ENCODE data around the gene DPYD. TPM values are rescaled to one million over a fixed set of nuclear protein-coding genes. Genes with fewer than 3 reads are reported as not detected.

Gene DPYD
- total RNA-seq, 1 experiment from 2014 or later: 7.0 TPM

DNA sequence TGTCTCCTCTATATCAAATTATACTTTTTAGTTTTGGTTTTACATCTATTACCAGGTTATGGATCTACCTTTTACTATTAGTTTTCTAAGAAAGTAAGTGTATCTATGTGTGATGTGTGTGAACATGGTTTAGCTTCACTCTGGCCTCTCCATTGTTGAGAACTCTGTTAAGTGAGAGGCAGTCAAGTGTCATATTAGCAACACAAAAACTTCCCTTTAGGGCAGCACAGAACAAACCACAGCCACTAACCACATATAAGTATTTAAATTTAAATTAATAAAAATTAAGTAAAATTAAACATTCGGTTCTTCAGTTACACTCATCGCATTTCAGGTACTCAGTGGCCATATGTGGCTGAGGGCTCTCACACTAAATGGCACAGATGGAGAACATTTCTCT, 96.6 kb downstream of the DPYD start:
- ChIA-PET POLR2A (no interaction called here), CTCF (no interaction called here)
- Mint-ChIP-seq H3K4me3 (ENCODE audit: unreplicated experiment) (no peak overlapping the region), H3K27ac (ENCODE audit: unreplicated experiment) (no peak overlapping the region), H3K4me1 (ENCODE audit: low read depth, unreplicated experiment) (no peaks in the 10 kb centered on the region), H3K9me3 (ENCODE audit: unreplicated experiment) (no peaks in the 10 kb centered on the region), H3K27me3 (ENCODE audit: insufficient read depth, unreplicated experiment) (no peaks in the 10 kb centered on the region), H3K36me3 (ENCODE audit: insufficient read depth, unreplicated experiment) (no peaks in the 10 kb centered on the region)
- intact Hi-C loops (cut with micrococcal nuclease; ENCODE audit: unreplicated experiment): loop anchor here (5.0 to 10.0 kb wide), 2 partner anchors 579 to 643 kb away; no protein-coding TSS in a partner anchor
- H3K9me3 ChIP-seq: no peaks in the 10 kb centered on the region
- DNase-seq: no peak
- no peaks in the 10 kb centered on the region for H3K36me3 ChIP-seq (ENCODE audit: control insufficient read depth, insufficient read depth, low read length)
- H3K4me1 ChIP-seq: peaks cover 12% of the 10 kb centered on the region
- no TSS peak for BruUV-seq (replicated peaks)
- H3K27me3 ChIP-seq (replicated peaks; ENCODE audit: control insufficient read depth, insufficient read depth, low read length): no peaks in the 10 kb centered on the region
- TF ChIP-seq, protein P1, sequence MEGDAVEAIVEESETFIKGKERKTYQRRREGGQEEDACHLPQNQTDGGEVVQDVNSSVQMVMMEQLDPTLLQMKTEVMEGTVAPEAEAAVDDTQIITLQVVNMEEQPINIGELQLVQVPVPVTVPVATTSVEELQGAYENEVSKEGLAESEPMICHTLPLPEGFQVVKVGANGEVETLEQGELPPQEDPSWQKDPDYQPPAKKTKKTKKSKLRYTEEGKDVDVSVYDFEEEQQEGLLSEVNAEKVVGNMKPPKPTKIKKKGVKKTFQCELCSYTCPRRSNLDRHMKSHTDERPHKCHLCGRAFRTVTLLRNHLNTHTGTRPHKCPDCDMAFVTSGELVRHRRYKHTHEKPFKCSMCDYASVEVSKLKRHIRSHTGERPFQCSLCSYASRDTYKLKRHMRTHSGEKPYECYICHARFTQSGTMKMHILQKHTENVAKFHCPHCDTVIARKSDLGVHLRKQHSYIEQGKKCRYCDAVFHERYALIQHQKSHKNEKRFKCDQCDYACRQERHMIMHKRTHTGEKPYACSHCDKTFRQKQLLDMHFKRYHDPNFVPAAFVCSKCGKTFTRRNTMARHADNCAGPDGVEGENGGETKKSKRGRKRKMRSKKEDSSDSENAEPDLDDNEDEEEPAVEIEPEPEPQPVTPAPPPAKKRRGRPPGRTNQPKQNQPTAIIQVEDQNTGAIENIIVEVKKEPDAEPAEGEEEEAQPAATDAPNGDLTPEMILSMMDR (IDR thresholded peaks at IDR 0.05; ENCODE audit: insufficient read depth in 1 of 2, low read depth in 1 of 2, low read length in 1 of 2, severe bottlenecking in 1 of 2, unreplicated experiment in 1 of 2): no peak
- no peak overlapping the region for H3K4me3 ChIP-seq (ENCODE audit: low read depth, low read length)

DNA sequence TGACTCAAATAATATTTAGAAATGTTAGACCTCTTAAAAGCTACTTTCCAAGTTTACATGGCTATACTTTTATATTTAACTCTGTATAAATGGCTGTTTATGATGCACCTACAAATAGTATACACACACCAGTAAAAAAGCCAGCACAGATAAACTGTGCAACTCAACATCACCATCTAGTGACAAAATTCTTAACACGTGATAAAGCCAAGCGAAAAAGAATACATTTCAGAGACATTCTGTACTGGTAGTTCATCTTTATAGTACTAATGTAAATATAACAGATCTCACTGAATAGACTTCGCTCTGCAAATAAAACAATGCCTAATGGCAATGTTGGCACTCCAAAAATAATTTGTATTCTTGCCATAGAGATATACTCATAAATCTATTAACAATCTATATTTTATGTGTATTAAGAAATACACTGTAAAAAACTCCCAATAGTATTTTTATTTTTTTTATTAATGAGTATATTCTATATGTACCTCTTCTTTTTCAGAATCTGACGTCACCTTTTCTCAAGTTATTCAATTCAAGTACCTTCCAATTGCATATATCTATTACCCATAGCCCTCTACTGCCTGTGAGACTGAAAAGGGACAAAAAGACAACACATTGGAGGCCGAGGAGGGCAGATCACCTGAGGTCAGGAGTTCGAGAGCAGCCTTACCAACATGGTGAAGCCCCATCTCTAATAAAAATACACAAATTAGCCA, 100.2 kb downstream of the DPYD start:
- TF ChIP-seq, protein P1 (IDR thresholded peaks at IDR 0.05; ENCODE audit: insufficient read depth in 1 of 2, low read depth in 1 of 2, low read length in 1 of 2, severe bottlenecking in 1 of 2, unreplicated experiment in 1 of 2): peak in 1 of 2 experiments; percentile 28
- ChIA-PET CTCF (no interaction called here), POLR2A (interaction anchor here (0.7 kb wide), 1 partner anchor 47 kb away, joined by 4 read pairs; no protein-coding TSS in a partner anchor)
- intact Hi-C loops (cut with micrococcal nuclease; ENCODE audit: unreplicated experiment): loop anchor here (1.0 to 10.0 kb wide), 4 partner anchors 151 to 647 kb away; no protein-coding TSS in a partner anchor
- no TSS peak for BruUV-seq (replicated peaks)
- DNase-seq: peak in 1 of 2 experiments; percentile 30
- Histone ChIP-seq H3K36me3 (ENCODE audit: control insufficient read depth, insufficient read depth, low read length) (no peaks in the 10 kb centered on the region), H3K4me3 (ENCODE audit: low read depth, low read length) (no peak overlapping the region), H3K4me1 (peaks cover 20% of the 10 kb centered on the region), H3K9me3 (no peaks in the 10 kb centered on the region), H3K27me3 (replicated peaks; ENCODE audit: control insufficient read depth, insufficient read depth, low read length) (no peaks in the 10 kb centered on the region)
- no peak overlapping the region for H3K27ac Mint-ChIP-seq (ENCODE audit: unreplicated experiment)
- H3K4me3 Mint-ChIP-seq (ENCODE audit: unreplicated experiment): no peak overlapping the region
- H3K9me3 Mint-ChIP-seq (ENCODE audit: unreplicated experiment): no peaks in the 10 kb centered on the region
- no peaks in the 10 kb centered on the region for H3K36me3 Mint-ChIP-seq (ENCODE audit: insufficient read depth, unreplicated experiment)
- H3K27me3 Mint-ChIP-seq (ENCODE audit: insufficient read depth, unreplicated experiment): no peaks in the 10 kb centered on the region
- peaks cover 2% of the 10 kb centered on the region for H3K4me1 Mint-ChIP-seq (ENCODE audit: low read depth, unreplicated experiment)

DNA sequence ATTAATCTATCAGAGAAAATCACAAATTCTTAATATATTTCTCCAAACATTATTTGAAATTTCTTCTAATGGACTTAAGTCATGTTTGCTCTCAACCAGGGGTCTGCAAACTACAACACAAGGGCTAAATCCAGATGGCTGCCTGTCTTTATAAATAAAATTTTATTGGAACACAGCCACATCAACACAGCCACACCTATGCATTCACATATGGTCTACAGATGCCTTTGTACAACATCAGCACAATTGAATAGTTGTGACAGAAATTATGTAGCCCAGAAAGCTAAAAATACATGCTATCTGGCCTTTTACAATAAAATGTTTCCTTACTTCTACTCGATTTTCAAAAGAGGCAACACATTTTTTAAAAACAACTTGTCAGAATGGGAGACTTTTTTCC, 103.9 kb downstream of the DPYD start:
- H3K4me3 ChIP-seq (ENCODE audit: low read depth, low read length): no peak overlapping the region
- peaks cover 19% of the 10 kb centered on the region for H3K4me1 Mint-ChIP-seq (ENCODE audit: low read depth, unreplicated experiment)
- H3K27me3 Mint-ChIP-seq (ENCODE audit: insufficient read depth, unreplicated experiment): no peaks in the 10 kb centered on the region
- H3K36me3 ChIP-seq (ENCODE audit: control insufficient read depth, insufficient read depth, low read length): no peaks in the 10 kb centered on the region
- intact Hi-C loops (cut with micrococcal nuclease; ENCODE audit: unreplicated experiment): loop anchor here (5.0 kb wide), 1 partner anchor 235 kb away; no protein-coding TSS in a partner anchor
- H3K4me1 ChIP-seq: peaks cover 29% of the 10 kb centered on the region
- no peak overlapping the region for H3K4me3 Mint-ChIP-seq (ENCODE audit: unreplicated experiment)
- BruUV-seq (replicated peaks): no TSS peak
- H3K27me3 ChIP-seq (replicated peaks; ENCODE audit: control insufficient read depth, insufficient read depth, low read length): no peaks in the 10 kb centered on the region
- CTCF ChIA-PET: no interaction called here
- H3K9me3 Mint-ChIP-seq (ENCODE audit: unreplicated experiment): no peaks in the 10 kb centered on the region
- no peaks in the 10 kb centered on the region for H3K9me3 ChIP-seq
- H3K36me3 Mint-ChIP-seq (ENCODE audit: insufficient read depth, unreplicated experiment): peaks cover 12% of the 10 kb centered on the region
- TF ChIP-seq, protein P1 (IDR thresholded peaks at IDR 0.05; ENCODE audit: insufficient read depth in 1 of 2, low read depth in 1 of 2, low read length in 1 of 2, severe bottlenecking in 1 of 2, unreplicated experiment in 1 of 2): no peak
- H3K27ac Mint-ChIP-seq (ENCODE audit: unreplicated experiment): no peak overlapping the region
- DNase-seq: no peak
- POLR2A ChIA-PET: no interaction called here
